ENCODE results near the gene NETO2.
"Not testable (repeated sequence)": the region's sequence is repeated elsewhere in the genome, so short reads cannot be mapped to it uniquely, and the experiment has no call there.

NETO2 gene

GRCh38 chr16:47134550-47134949 lies 9.2 kb downstream of the NETO2 start:
- no peak for DNase-seq

GRCh38 chr16:47132308-47132707 lies 11.4 kb downstream of the NETO2 start:
- no peak for DNase-seq

GRCh38 chr16:47129755-47130435 lies 13.8 kb downstream of the NETO2 start:
- DNase-seq, result no peak

GRCh38 chr16:47127541-47127940 lies 16.2 kb downstream of the NETO2 start:
- no peak for DNase-seq

GRCh38 chr16:47125757-47126156 lies 18.0 kb downstream of the NETO2 start:
- no peak for DNase-seq

- DNase-seq, result no peak
Observed at GRCh38 chr16:47113130-47113529, 30.6 kb downstream of the NETO2 start.

GRCh38 chr16:47110939-47111338 lies 32.8 kb downstream of the NETO2 start:
- DNase-seq, result no peak

GRCh38 chr16:47109361-47109760 lies 34.4 kb downstream of the NETO2 start:
- no peak for DNase-seq

- not testable (repeated sequence) for DNase-seq
Observed at GRCh38 chr16:47102921-47103320, 40.8 kb downstream of the NETO2 start.

- not testable (repeated sequence) for DNase-seq
Observed at GRCh38 chr16:47097154-47097553, 46.6 kb downstream of the NETO2 start.

- DNase-seq, result no peak
Observed at GRCh38 chr16:47096297-47096696, 47.4 kb downstream of the NETO2 start.

- DNase-seq, result no peak
Observed at GRCh38 chr16:47084198-47084597, 59.5 kb downstream of the NETO2 start.

GRCh38 chr16:47082099-47082865 lies 61.5 kb downstream of the NETO2 start:
- no peak for DNase-seq

- no peak for DNase-seq
Observed at GRCh38 chr16:47081115-47081514, 62.6 kb downstream of the NETO2 start.

GRCh38 chr16:47079860-47080259 lies 63.9 kb downstream of the NETO2 start:
- DNase-seq, result no peak

GRCh38 chr16:47073223-47074155 lies 70.3 kb downstream of the NETO2 start:
- no peak for DNase-seq

- DNase-seq, result no peak
Observed at GRCh38 chr16:47072158-47072557, 71.6 kb downstream of the NETO2 start.

- no peak for DNase-seq
Observed at GRCh38 chr16:47069841-47070584, 73.7 kb downstream of the NETO2 start.

- DNase-seq, result no peak
Observed at GRCh38 chr16:47069313-47069712, 74.4 kb downstream of the NETO2 start.

GRCh38 chr16:47067203-47067602 lies 76.5 kb downstream of the NETO2 start:
- DNase-seq, result no peak

GRCh38 chr16:47065766-47066688 lies 77.7 kb downstream of the NETO2 start:
- no peak for DNase-seq

GRCh38 chr16:47064775-47065174 lies 79.0 kb downstream of the NETO2 start:
- no peak for DNase-seq
